Endothelial cell of umbilical vein (primary cell): ENCODE results near the gene FXYD3. TPM values are rescaled to one million over a fixed set of nuclear protein-coding genes. Genes with fewer than 3 reads are reported as not detected.
"Not testable (repeated sequence)": the region's sequence is repeated elsewhere in the genome, so short reads cannot be mapped to it uniquely, and the experiment has no call there.

ENCODE experiments used
- BruUV-seq: library from RNA; stranded (reverse); fragments of 400-500 nt; replicated peaks from 2 replicates; lab custom pipeline; 2021; lab: Mats Ljungman, UMichigan
- CTCF ChIA-PET: fragments of 300-600, 350-600 bp; sonication (Branson Sonifier 250); formaldehyde crosslinking; loops from one replicate; lab custom pipeline; 2021; ENCODE audit warnings: antibody characterized with exemption, inconsistent platforms; lab: Charles Lee
- POLR2A ChIA-PET: fragments of 300-600, 350-600 bp; sonication (Branson Sonifier 250); formaldehyde crosslinking; loops from one replicate; lab custom pipeline; 2021; ENCODE audit warnings: antibody characterized with exemption, inconsistent platforms; lab: Charles Lee
- DNase-seq: peaks from one replicate; pipeline ENCODE4 v3.0.0-alpha.2; 2011; ENCODE audit warnings: low read depth, low spot score
- FAIRE-seq: peaks from 2 replicates; lab custom pipeline; 2011; peaks lifted over from hg19 to GRCh38; lab: Jason Lieb, UNC
- H2AFZ ChIP-seq: 2 replicates; pipeline ENCODE4 v1.6.0; 2012; ENCODE audit warnings: low read depth, low read length, control low read depth, inconsistent platforms
- H3K27ac ChIP-seq: 2 replicates; pipeline ENCODE4 v1.5.1; 2011; ENCODE audit warnings: low read depth, mild to moderate bottlenecking, control low read depth, low read length, moderate library complexity; ENCODE audit not compliant: insufficient read depth
- H3K27me3 ChIP-seq, 2 experiments: 2 replicates each; pipeline versions ENCODE4 v1.6.0 to v1.6.1; 2011; ENCODE audit warnings: low read length in 2 of 2, mixed read lengths in 1 of 2; ENCODE audit not compliant: control insufficient read depth in 2 of 2, insufficient read depth in 2 of 2
- H3K36me3 ChIP-seq, 2 experiments: 2 replicates in 1 of 2; 3 replicates in 1 of 2; pipeline ENCODE4 v1.5.1; 2011; ENCODE audit warnings: low read length in 2 of 2, mild to moderate bottlenecking in 1 of 2, moderate library complexity in 1 of 2; ENCODE audit not compliant: control insufficient read depth in 2 of 2, insufficient read depth in 2 of 2; ENCODE audit errors: extremely low read depth in 1 of 2
- H3K4me1 ChIP-seq: 3 replicates; pipeline ENCODE4 v1.5.1; 2011; ENCODE audit warnings: mild to moderate bottlenecking, low read length; ENCODE audit not compliant: control insufficient read depth, insufficient read depth; ENCODE audit errors: extremely low read depth
- H3K4me2 ChIP-seq: 2 replicates; pipeline ENCODE4 v1.6.1; 2011; ENCODE audit warnings: low read length, control low read depth, mixed read lengths; ENCODE audit not compliant: insufficient read depth
- H3K4me3 ChIP-seq, 3 experiments: fragments of 200-600 bp in 1 of 3; sonication (generic), shearing (Covaris generic) in 1 of 3; replicated peaks in 1 of 3; 2 replicates each; pipeline ENCODE4 v1.5.1; 2011 to 2016; ENCODE audit warnings: control low read depth in 3 of 3, low read length in 3 of 3, mild to moderate bottlenecking in 2 of 3, inconsistent platforms in 1 of 3, low read depth in 1 of 3, moderate library complexity in 1 of 3; ENCODE audit not compliant: insufficient read depth in 1 of 3
- H3K79me2 ChIP-seq: 2 replicates; pipeline ENCODE4 v1.6.0; 2012; ENCODE audit warnings: low read length, inconsistent platforms; ENCODE audit not compliant: control insufficient read depth, insufficient read depth
- H3K9ac ChIP-seq: replicated peaks from 2 replicates; pipeline ENCODE3; 2011; ENCODE audit warnings: low read length, control low read depth; ENCODE audit not compliant: insufficient read depth; ENCODE audit errors: extremely low read depth
- H3K9me1 ChIP-seq: replicated peaks from 3 replicates; pipeline ENCODE4 v1.6.0; 2011; ENCODE audit warnings: mild to moderate bottlenecking, low read length; ENCODE audit not compliant: control insufficient read depth, insufficient read depth; ENCODE audit errors: extremely low read depth
- H3K9me3 ChIP-seq: replicated peaks from 2 replicates; pipeline ENCODE4 v1.5.1; 2012; ENCODE audit warnings: low read length, inconsistent platforms; ENCODE audit not compliant: control insufficient read depth, insufficient read depth
- H4K20me1 ChIP-seq: replicated peaks from 2 replicates; pipeline ENCODE3; 2011; ENCODE audit warnings: mild to moderate bottlenecking, low read length; ENCODE audit not compliant: control insufficient read depth, insufficient read depth; ENCODE audit errors: extremely low read depth
- CTCF ChIP-seq, 2 donors: IDR thresholded peaks; 1 replicate in 1 of 2; 2 replicates in 1 of 2; pipeline ENCODE4 v1.5.1; 2011; ENCODE audit warnings: low read length in 2 of 2, mild to moderate bottlenecking in 2 of 2, moderate library complexity in 2 of 2, control low read depth in 1 of 2, inconsistent platforms in 1 of 2, low read depth in 1 of 2; ENCODE audit not compliant: insufficient read depth in 1 of 2; ENCODE audit errors: extremely low read depth in 1 of 2
- EZH2 ChIP-seq: IDR thresholded peaks from 2 replicates; pipeline ENCODE4 v1.6.1; 2012; ENCODE audit warnings: borderline replicate concordance, low read depth, mild to moderate bottlenecking, moderate library complexity, low read length, inconsistent platforms; ENCODE audit not compliant: severe bottlenecking
- FOS ChIP-seq: IDR thresholded peaks from 2 replicates; pipeline ENCODE4 v1.6.1; 2011; ENCODE audit warnings: mild to moderate bottlenecking, low read length, moderate library complexity, borderline replicate concordance; ENCODE audit not compliant: insufficient read depth
- GATA2 ChIP-seq: IDR thresholded peaks from 2 replicates; pipeline ENCODE4 v1.7.0; 2011; ENCODE audit warnings: low read depth, mild to moderate bottlenecking, moderate library complexity, mixed read lengths, low read length; ENCODE audit not compliant: insufficient read length, insufficient read depth
- JUN ChIP-seq: IDR thresholded peaks from 2 replicates; pipeline ENCODE4 v1.6.1; 2011; ENCODE audit warnings: borderline replicate concordance, low read depth; ENCODE audit not compliant: insufficient read length, insufficient read depth
- MAX ChIP-seq: IDR thresholded peaks from 2 replicates; pipeline ENCODE4 v1.6.1; 2011; ENCODE audit not compliant: insufficient read depth, insufficient read length
- MYC ChIP-seq: IDR thresholded peaks from one replicate; pipeline ENCODE4 v1.6.1; 2011; ENCODE audit warnings: mild to moderate bottlenecking, low read depth, low read length
- POLR2A ChIP-seq: IDR thresholded peaks from 2 replicates; pipeline ENCODE4 v1.6.1; 2012; ENCODE audit warnings: low read depth, mild to moderate bottlenecking, control low read depth, low read length
- POLR2AphosphoS5 ChIP-seq: IDR thresholded peaks from 2 replicates; pipeline ENCODE4 v1.6.1; 2012; ENCODE audit warnings: low read depth, mild to moderate bottlenecking, control low read depth, low read length, moderate library complexity; ENCODE audit not compliant: insufficient read depth
- dilution Hi-C: fragments of 300-500 bp; cut with MboI; formaldehyde crosslinking; loops from one replicate; pipeline ENCODE4 v1.15.0; 2019; ENCODE audit warnings: low sequenced_read_pairs; ENCODE audit not compliant: extremely low pct_ligation_motif_present
- intact Hi-C: fragments of 100-400 bp; cut with micrococcal nuclease; formaldehyde crosslinking; loops from one replicate; pipeline ENCODE4 v1.10.0; 2022
- polyA plus RNA-seq, 4 experiments: library from polyadenylated mRNA; depleted of rRNA in 3 of 4; stranded (reverse) in 3 of 4; unstranded in 1 of 4; fragments of >200 nt; gene quantifications; 2 replicates each; pipeline versions ENCODE4 v1.2.1 to v1.2.3, GENCODE V29; 2011 to 2012; ENCODE audit warnings: missing spikeins in 1 of 4
- total RNA-seq: library from RNA; stranded (reverse); gene quantifications from 2 replicates; pipeline ENCODE4 v1.2.3, GENCODE V29; 2021

FXYD3 gene
- total and polyA plus RNA-seq, 2 donors (not counting 3 experiments of a cell fraction or from before 2014, with no cell fraction given), result not detected

GRCh38 chr19:35128398-35129057 is 12.9 kb downstream of the FXYD3 start:
- no peak overlapping the region for H2AFZ ChIP-seq
- POLR2A ChIA-PET, result no interaction called here
- no peak overlapping the region for H3K27ac ChIP-seq
- intact Hi-C loops (no loop called here), dilution Hi-C loops (no loop called here)
- no peaks in the 10 kb centered on the region for H4K20me1 ChIP-seq
- no peaks in the 10 kb centered on the region for H3K79me2 ChIP-seq
- no peak overlapping the region for H3K4me2 ChIP-seq
- H3K27me3 ChIP-seq, result no peaks in the 10 kb centered on the region
- no peaks in the 10 kb centered on the region for H3K9me3 ChIP-seq
- CTCF ChIA-PET, result interaction anchor here (1.1 to 1.3 kb wide), 2 partner anchors 7 to 11 kb away, joined by 3 to 5 read pairs; no protein-coding TSS in a partner anchor
- no peak for FAIRE-seq
- TF ChIP-seq MYC (no peak), GATA2 (no peak), MAX (no peak), POLR2AphosphoS5 (no peak), POLR2A (no peak), CTCF (IDR thresholded peaks at IDR 0.05; ENCODE audit: extremely low read depth in 1 of 2, insufficient read depth in 1 of 2, low read depth in 1 of 2, low read length in 2 of 2) (no peak), JUN (no peak), EZH2 (no peak), FOS (no peak)
- no peaks in the 10 kb centered on the region for H3K36me3 ChIP-seq
- BruUV-seq, result no TSS peak
- no peak for DNase-seq
- no peaks in the 10 kb centered on the region for H3K9me1 ChIP-seq
- no peak overlapping the region for H3K4me3 ChIP-seq
- H3K9ac ChIP-seq, result no peak overlapping the region
- H3K4me1 ChIP-seq, result peaks cover 3% of the 10 kb centered on the region

- CTCF ChIA-PET, H3K4me3 ChIP-seq, H3K9me1 ChIP-seq, dilution Hi-C loops, H3K27ac ChIP-seq, H3K9me3 ChIP-seq, H2AFZ ChIP-seq, H3K4me1 ChIP-seq, BruUV-seq, H4K20me1 ChIP-seq, POLR2A ChIA-PET, H3K79me2 ChIP-seq, H3K27me3 ChIP-seq, H3K4me2 ChIP-seq, DNase-seq, intact Hi-C loops, H3K36me3 ChIP-seq, H3K9ac ChIP-seq, FAIRE-seq: not testable (repeated sequence)
These were observed 14.2 kb downstream of the FXYD3 start for GRCh38 chr19:35129724-35130274.
